Right lobe of liver (tissue), 6 donors: ENCODE measurements around the gene CCM2. TPM values are rescaled to one million over a fixed set of nuclear protein-coding genes. Genes with fewer than 3 reads are reported as not detected.

Source experiments
- ATAC-seq, 4 donors: fragments of 200-7000 bp; cut with Tn5 transposase; one replicate each; pipeline ENCODE4 v1.9.1; 2020; ENCODE audit warnings: mild to moderate bottlenecking in 4 of 4, moderate library complexity in 4 of 4
- DNase-seq, 3 donors: peaks; one replicate each; pipeline ENCODE4 v3.0.0-alpha.2; 2020
- H3K27ac ChIP-seq, 3 donors: fragments of 200-600 bp; one replicate each; pipeline ENCODE4 v1.8.0; 2022
- H3K27me3 ChIP-seq, 2 donors: fragments of 200-600 bp; one replicate each; pipeline ENCODE4 v1.8.0; 2022
- H3K36me3 ChIP-seq, 4 donors: fragments of 200-600 bp; sonication (generic) in 1 of 4; one replicate each; pipeline versions ENCODE4 v1.5.1 to v1.8.0; 2017 to 2022; ENCODE audit warnings: control low read depth in 1 of 4
- H3K4me1 ChIP-seq, 4 donors: fragments of 200-600 bp; sonication (generic) in 1 of 4; one replicate each; pipeline versions ENCODE4 v1.5.1 to v1.8.0; 2017 to 2022; ENCODE audit warnings: control low read depth in 1 of 4
- H3K4me3 ChIP-seq, 3 donors: fragments of 200-600 bp; one replicate each; pipeline ENCODE4 v1.8.0; 2022
- H3K9me3 ChIP-seq, 4 donors: fragments of 200-600 bp; sonication (generic) in 1 of 4; one replicate each; pipeline versions ENCODE4 v1.5.1 to v1.8.0; 2017 to 2022; ENCODE audit warnings: control low read depth in 1 of 4
- CTCF ChIP-seq, 4 donors: fragments of 200-600 bp in 3 of 4; fragments of 450-650 bp in 1 of 4; IDR thresholded peaks; one replicate each; pipeline versions ENCODE4 v1.5.1 to v1.8.0; 2016 to 2022; ENCODE audit warnings: antibody characterized with exemption in 4 of 4, mild to moderate bottlenecking in 2 of 4
- POLR2A ChIP-seq: fragments of 450-650 bp; IDR thresholded peaks from one replicate; pipeline ENCODE4 v1.6.1; 2017; ENCODE audit warnings: antibody characterized with exemption, mild to moderate bottlenecking
- WGBS: methylation state at CpG from one replicate; pipeline ENCODE4 v1.1.6; 2018; ENCODE audit warnings: low coverage, low lambda C conversion rate; ENCODE audit not compliant: insufficient coverage; ENCODE audit errors: missing lambda C conversion rate; 5-methylcytosine and 5-hydroxymethylcytosine counted together
- intact Hi-C, 2 donors: fragments of 100-400 bp; cut with DNase I; formaldehyde crosslinking; loops; one replicate each; pipeline versions ENCODE4 v1.11.2 to v1.14.1; 2022
- total RNA-seq, 6 experiments: library from RNA; depleted of rRNA in 2 of 6; stranded (reverse); fragments of >200 nt in 2 of 6; fragmentation: NEBNext Ultra II Directional in 3 of 6; extraction: Animal tissue kit (Norgen Biotek cat#: 25700) in 3 of 6; gene quantifications; one replicate each; pipeline versions ENCODE4 v1.1.0 to v1.2.4, GENCODE V29; 2016 to 2023
- donor health status: DM: no; HTN: yes; CAD: no.
- donor health status: DM: no; HTN: no; CAD: no.
- donor health status: DM: no; HTN: no; CAD: no.
- donor health status: DM: no; HTN: yes; CAD: no.
- donor health status: DM: no; HTN: yes; CAD: no.

The CCM2 gene
- total RNA-seq, 6 experiments from 2014 or later, result 29.4 to 70.7 (median 37.9) TPM

GRCh38 chr7:45070254-45070642 lies 70.2 kb downstream of the CCM2 start:
- ATAC-seq, result no peak
- no peak for DNase-seq
- intact Hi-C loops, result no loop called here
- Histone ChIP-seq H3K9me3 (no peaks in the 10 kb centered on the region), H3K36me3 (peaks cover 0 to 74% (median 14%) of the 10 kb centered on the region in 4 donors), H3K4me3 (no peak overlapping the region), H3K4me1 (no peaks in the 10 kb centered on the region), H3K27ac (no peak overlapping the region), H3K27me3 (no peaks in the 10 kb centered on the region)
- 80% methylated on average over 1 of the region's 1 CpG for WGBS
- TF ChIP-seq CTCF (IDR thresholded peaks at IDR 0.05) (no peak), POLR2A (no peak)

GRCh38 chr7:45071528-45071927 lies 71.5 kb downstream of the CCM2 start:
- ATAC-seq, result no peak

GRCh38 chr7:45072131-45073030 lies 72.4 kb downstream of the CCM2 start:
- WGBS, result 72% methylated on average over 3 of the region's 13 CpGs
- DNase-seq, result no peak
- no peak for TF ChIP-seq CTCF (IDR thresholded peaks at IDR 0.05)
- TF ChIP-seq POLR2A, result no peak
- Histone ChIP-seq H3K27ac (no peak overlapping the region), H3K27me3 (no peaks in the 10 kb centered on the region), H3K4me1 (no peaks in the 10 kb centered on the region), H3K4me3 (no peak overlapping the region), H3K9me3 (no peaks in the 10 kb centered on the region), H3K36me3 (peaks cover 0 to 89% (median 20%) of the 10 kb centered on the region in 4 donors)
- intact Hi-C loops, result no loop called here
- ATAC-seq, result peak in 2 of 4 donors; percentile 16 to 29

More at GRCh38 chr7:45071528-45071927, 71.5 kb downstream of the CCM2 start:
- Histone ChIP-seq H3K27me3 (no peaks in the 10 kb centered on the region), H3K4me3 (no peak overlapping the region), H3K4me1 (no peaks in the 10 kb centered on the region), H3K27ac (no peak overlapping the region), H3K36me3 (peaks cover 0 to 83% (median 20%) of the 10 kb centered on the region in 4 donors), H3K9me3 (no peaks in the 10 kb centered on the region)
- intact Hi-C loops, result no loop called here
- TF ChIP-seq POLR2A (no peak), CTCF (IDR thresholded peaks at IDR 0.05) (no peak)
- no peak for DNase-seq
- WGBS, result 56% methylated on average over 2 of the region's 3 CpGs

- Histone ChIP-seq H3K9me3 (no peaks in the 10 kb centered on the region), H3K27me3 (no peaks in the 10 kb centered on the region), H3K4me3 (no peak overlapping the region), H3K4me1 (no peaks in the 10 kb centered on the region), H3K36me3 (peaks cover 0 to 81% (median 20%) of the 10 kb centered on the region in 4 donors), H3K27ac (no peak overlapping the region)
- no peak for DNase-seq
- ATAC-seq, result no peak
- WGBS, result 82% methylated on average over 7 of the region's 17 CpGs
- intact Hi-C loops, result no loop called here
- no peak for TF ChIP-seq POLR2A
- TF ChIP-seq CTCF (IDR thresholded peaks at IDR 0.05), result no peak
Measured at GRCh38 chr7:45073031-45073785, 73.2 kb downstream of the CCM2 start.
